ENCODE measurements around the gene FN3K. TPM values are rescaled to one million over a fixed set of nuclear protein-coding genes. Genes with fewer than 3 reads are reported as not detected.

FN3K gene
- total and polyA plus RNA-seq, 2 donors (not counting 3 experiments of a cell fraction or from before 2014, with no cell fraction given) = 2.0 to 12.0 TPM

GRCh38 chr17:82782657-82783207 lies 47.3 kb downstream of the FN3K start:
- H2AFZ ChIP-seq (ENCODE audit: low read depth, low read length) = no peak overlapping the region
- H3K9ac ChIP-seq (replicated peaks; ENCODE audit: extremely low read depth, insufficient read depth, low read length) = no peak overlapping the region
- no peaks in the 10 kb centered on the region for H3K9me3 ChIP-seq (replicated peaks; ENCODE audit: control insufficient read depth, insufficient read depth, low read length)
- H3K79me2 ChIP-seq (ENCODE audit: control insufficient read depth, insufficient read depth, low read length) = no peaks in the 10 kb centered on the region
- H3K4me1 ChIP-seq (ENCODE audit: control insufficient read depth, extremely low read depth, insufficient read depth, low read length) = peaks cover 2% of the 10 kb centered on the region
- intact Hi-C loops (cut with micrococcal nuclease) = loop anchor here (1.0 to 5.0 kb wide), 3 partner anchors 63 to 180 kb away; no protein-coding TSS in a partner anchor
- H3K27me3 ChIP-seq (ENCODE audit: control insufficient read depth in 2 of 2, insufficient read depth in 2 of 2, low read length in 2 of 2) = no peaks in the 10 kb centered on the region
- dilution Hi-C loops (cut with MboI; ENCODE audit: extremely low pct_ligation_motif_present, low sequenced_read_pairs) = no loop called here
- FAIRE-seq = no peak
- no peaks in the 10 kb centered on the region for H4K20me1 ChIP-seq (replicated peaks; ENCODE audit: control insufficient read depth, extremely low read depth, insufficient read depth, low read length)
- H3K36me3 ChIP-seq (ENCODE audit: control insufficient read depth in 2 of 2, extremely low read depth in 1 of 2, insufficient read depth in 2 of 2, low read length in 2 of 2) = peaks cover 2 to 5% of the 10 kb centered on the region in 2 experiments
- POLR2A ChIA-PET = no interaction called here
- no peaks in the 10 kb centered on the region for H3K9me1 ChIP-seq (replicated peaks; ENCODE audit: control insufficient read depth, extremely low read depth, insufficient read depth, low read length)
- BruUV-seq (replicated peaks) = no TSS peak
- no peak overlapping the region for H3K4me2 ChIP-seq (ENCODE audit: insufficient read depth, low read length)
- no peak overlapping the region for H3K4me3 ChIP-seq (replicated peaks in 1 of 3; ENCODE audit: insufficient read depth in 1 of 3, low read depth in 1 of 3, low read length in 3 of 3)
- TF ChIP-seq MYC (IDR thresholded peaks at IDR 0.05; ENCODE audit: low read depth, low read length) = no peak
- TF ChIP-seq POLR2A (IDR thresholded peaks at IDR 0.05; ENCODE audit: low read depth, low read length) = no peak
- no peak for TF ChIP-seq POLR2AphosphoS5 (IDR thresholded peaks at IDR 0.05; ENCODE audit: insufficient read depth, low read depth, low read length)
- no peak for TF ChIP-seq GATA2 (IDR thresholded peaks at IDR 0.05; ENCODE audit: insufficient read depth, insufficient read length, low read depth, low read length)
- TF ChIP-seq CTCF (IDR thresholded peaks at IDR 0.05; ENCODE audit: extremely low read depth in 1 of 2, insufficient read depth in 1 of 2, low read depth in 1 of 2, low read length in 2 of 2) = no peak
- no peak for TF ChIP-seq FOS (IDR thresholded peaks at IDR 0.05; ENCODE audit: borderline replicate concordance, insufficient read depth, low read length)
- TF ChIP-seq MAX (IDR thresholded peaks at IDR 0.05; ENCODE audit: insufficient read depth, insufficient read length) = no peak
- no peak for DNase-seq (ENCODE audit: low read depth, low spot score)
- no peak overlapping the region for H3K27ac ChIP-seq (ENCODE audit: insufficient read depth, low read depth, low read length)
- CTCF ChIA-PET = interaction anchor here (1.1 to 4.3 kb wide), 2 partner anchors 131 to 133 kb away, joined by 3 to 176 read pairs; no protein-coding TSS in a partner anchor
